Measurements from ENCODE around the gene XCR1. TPM values are rescaled to one million over a fixed set of nuclear protein-coding genes. Genes with fewer than 3 reads are reported as not detected.

The XCR1 gene
- total and polyA plus RNA-seq, 12 donors: 0.01 to 0.72 (median 0.09) TPM; not detected in 7

DNA sequence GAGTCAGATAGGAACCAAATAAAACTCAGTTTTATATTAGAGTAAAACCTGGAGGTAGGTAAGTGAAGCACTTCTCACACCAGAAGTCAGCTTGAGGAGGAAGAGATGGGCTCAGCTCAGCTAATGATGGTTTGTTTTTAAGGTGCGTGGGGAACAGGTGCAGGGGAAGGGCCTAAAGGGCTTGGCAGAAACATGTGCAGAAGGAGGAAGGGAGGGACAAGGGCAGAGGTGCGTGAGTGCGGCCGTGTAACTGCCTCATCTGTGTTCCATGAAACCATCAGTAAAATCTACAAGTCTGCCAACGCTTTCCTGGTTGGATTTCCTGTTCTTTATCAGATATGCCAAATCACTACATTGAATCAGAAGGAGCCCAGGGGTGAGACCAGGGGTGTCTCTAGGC, 51.6 kb downstream of the XCR1 start:
- Histone ChIP-seq H3K27ac (peak overlapping the region in 1 of 10 donors; percentile 71), H3K36me3 (peaks cover 0 to 99% (median 63%) of the 10 kb centered on the region in 9 donors)
- WGBS, 2 donors: 72% methylated on average over 5 of the region's 5 CpGs

DNA sequence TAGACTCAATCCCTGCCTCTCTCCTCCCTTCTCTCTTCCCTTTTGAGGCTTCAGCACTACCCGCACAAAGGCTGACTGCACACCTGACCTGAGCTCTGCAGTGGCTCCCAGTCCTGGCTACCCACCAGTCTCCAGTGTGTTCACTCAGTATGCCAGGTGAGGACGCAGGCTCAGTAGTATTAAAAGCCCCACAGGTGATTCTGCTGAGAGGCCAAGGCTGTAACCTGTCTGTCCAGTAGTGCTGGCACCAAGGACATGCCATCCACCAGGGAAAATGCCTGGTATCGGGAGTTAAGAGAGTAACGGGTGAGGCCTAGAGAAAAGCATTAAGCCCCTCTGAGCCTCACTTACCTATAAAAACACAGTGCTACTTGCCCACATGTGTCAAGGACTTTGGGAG, 52.6 kb downstream of the XCR1 start:
- Histone ChIP-seq H3K36me3 (peaks cover 0 to 99% (median 61%) of the 10 kb centered on the region in 9 donors), H3K4me3 (no peak overlapping the region), H3K4me1 (peaks cover 0 to 50% (median 0%) of the 10 kb centered on the region in 9 donors), H3K9me3 (no peaks in the 10 kb centered on the region), H3K27me3 (no peaks in the 10 kb centered on the region), H3K27ac (peak overlapping the region in 1 of 10 donors; percentile 21)
- intact Hi-C loops (cut with DNase I): no loop called here
- no peak for DNase-seq
- 64 to 97% methylated on average over 4 of the region's 4 CpGs for WGBS, 2 donors
- TF ChIP-seq, protein P1, sequence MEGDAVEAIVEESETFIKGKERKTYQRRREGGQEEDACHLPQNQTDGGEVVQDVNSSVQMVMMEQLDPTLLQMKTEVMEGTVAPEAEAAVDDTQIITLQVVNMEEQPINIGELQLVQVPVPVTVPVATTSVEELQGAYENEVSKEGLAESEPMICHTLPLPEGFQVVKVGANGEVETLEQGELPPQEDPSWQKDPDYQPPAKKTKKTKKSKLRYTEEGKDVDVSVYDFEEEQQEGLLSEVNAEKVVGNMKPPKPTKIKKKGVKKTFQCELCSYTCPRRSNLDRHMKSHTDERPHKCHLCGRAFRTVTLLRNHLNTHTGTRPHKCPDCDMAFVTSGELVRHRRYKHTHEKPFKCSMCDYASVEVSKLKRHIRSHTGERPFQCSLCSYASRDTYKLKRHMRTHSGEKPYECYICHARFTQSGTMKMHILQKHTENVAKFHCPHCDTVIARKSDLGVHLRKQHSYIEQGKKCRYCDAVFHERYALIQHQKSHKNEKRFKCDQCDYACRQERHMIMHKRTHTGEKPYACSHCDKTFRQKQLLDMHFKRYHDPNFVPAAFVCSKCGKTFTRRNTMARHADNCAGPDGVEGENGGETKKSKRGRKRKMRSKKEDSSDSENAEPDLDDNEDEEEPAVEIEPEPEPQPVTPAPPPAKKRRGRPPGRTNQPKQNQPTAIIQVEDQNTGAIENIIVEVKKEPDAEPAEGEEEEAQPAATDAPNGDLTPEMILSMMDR (IDR thresholded peaks at IDR 0.05): no peak
- no peak for ATAC-seq

More for the DNA sequence above, 51.6 kb downstream of the XCR1 start:
- DNase-seq (no peak), ATAC-seq (no peak)
- Histone ChIP-seq H3K27me3 (no peaks in the 10 kb centered on the region), H3K4me3 (no peak overlapping the region), H3K4me1 (peaks cover 0 to 60% (median 0%) of the 10 kb centered on the region in 9 donors), H3K9me3 (no peaks in the 10 kb centered on the region)
- TF ChIP-seq, protein P1 (IDR thresholded peaks at IDR 0.05): no peak
- intact Hi-C loops (cut with DNase I): no loop called here

DNA sequence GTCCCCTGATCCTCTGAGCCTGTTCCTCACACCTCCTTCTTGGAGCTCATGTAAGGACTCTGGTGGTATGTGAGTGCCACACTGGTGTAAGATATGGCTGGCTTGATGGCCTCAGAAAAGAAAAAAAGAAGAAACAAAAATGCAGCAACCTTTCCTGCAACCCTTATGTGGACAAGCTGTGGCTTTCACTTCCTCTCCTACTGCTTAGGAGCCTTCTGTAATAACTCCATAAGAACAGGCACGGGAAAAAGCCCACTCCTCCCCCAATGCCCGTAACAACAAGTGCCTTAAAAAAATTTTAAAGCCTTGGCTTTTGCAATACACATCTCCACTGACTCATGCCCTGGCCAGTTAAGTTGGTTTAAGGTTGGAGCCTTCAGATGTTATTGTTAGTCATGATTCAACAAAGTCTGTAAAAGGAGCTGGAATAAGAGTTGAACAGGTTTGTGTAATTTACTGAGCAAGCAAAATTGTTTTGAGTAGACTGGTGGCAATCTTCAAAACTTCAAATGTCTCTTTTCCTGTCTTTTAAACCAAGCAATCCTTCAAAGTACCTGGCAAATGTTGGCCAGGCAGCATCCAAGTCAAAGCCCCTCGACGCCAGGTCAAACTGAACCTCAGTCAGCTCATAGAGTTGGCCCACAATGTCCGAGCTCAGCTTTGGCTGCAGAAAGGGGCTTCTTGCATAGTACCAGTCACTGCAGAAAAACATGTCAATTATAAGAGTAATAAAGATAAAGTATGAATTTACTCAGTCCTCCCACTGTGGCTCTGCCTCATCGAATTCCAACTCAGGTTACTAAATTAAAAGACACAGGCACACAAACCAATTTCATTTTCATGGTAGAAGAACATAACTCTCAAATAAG, 54.5 kb downstream of the XCR1 start:
- DNase-seq (no peak), ATAC-seq (peak in 3 of 8 donors; percentile 43 to 64 (median 46))
- TF ChIP-seq, protein P1 (IDR thresholded peaks at IDR 0.05): no peak
- Histone ChIP-seq H3K36me3 (peaks cover 0 to 100% (median 61%) of the 10 kb centered on the region in 9 donors), H3K4me1 (peaks cover 0 to 49% (median 12%) of the 10 kb centered on the region in 9 donors), H3K27me3 (no peaks in the 10 kb centered on the region), H3K9me3 (no peaks in the 10 kb centered on the region), H3K4me3 (no peak overlapping the region), H3K27ac (peak overlapping the region in 1 of 10 donors; percentile 70)
- intact Hi-C loops (cut with DNase I): no loop called here
- 85 to 89% methylated on average over 6 of the region's 6 CpGs for WGBS, 2 donors

DNA sequence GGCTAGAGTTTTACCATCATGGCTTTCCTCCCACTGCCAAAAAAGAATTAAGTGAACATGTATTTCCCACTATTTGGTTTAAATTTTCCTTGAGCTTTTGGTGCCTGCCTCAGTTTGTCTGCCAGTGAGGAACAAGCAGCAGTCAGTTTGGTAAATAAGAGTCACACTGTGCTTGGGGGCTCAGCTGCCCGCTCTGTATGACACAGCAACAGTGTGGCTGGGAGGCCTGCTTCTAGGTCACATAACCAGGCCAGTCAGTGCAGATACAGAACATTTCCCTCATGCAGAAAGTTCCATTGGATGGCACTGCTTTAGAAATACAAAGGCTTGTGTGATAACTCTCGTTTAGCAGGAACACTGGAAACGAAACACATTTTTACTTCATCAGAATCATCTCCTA, 57.3 kb downstream of the XCR1 start:
- Histone ChIP-seq H3K36me3 (peaks cover 0 to 100% (median 74%) of the 10 kb centered on the region in 9 donors), H3K4me1 (peaks cover 15 to 61% (median 37%) of the 10 kb centered on the region in 9 donors), H3K4me3 (no peak overlapping the region), H3K27me3 (no peaks in the 10 kb centered on the region), H3K27ac (no peak overlapping the region), H3K9me3 (no peaks in the 10 kb centered on the region)
- ATAC-seq (no peak), DNase-seq (no peak)
- intact Hi-C loops (cut with DNase I): no loop called here
- WGBS, 2 donors: 94 to 96% methylated on average over 3 of the region's 3 CpGs
- TF ChIP-seq, protein P1 (IDR thresholded peaks at IDR 0.05): no peak
